ENCODE data around the gene CAMK1D.
"Not testable (repeated sequence)": the region's sequence is repeated elsewhere in the genome, so short reads cannot be mapped to it uniquely, and the experiment has no call there.

The CAMK1D gene

GRCh38 chr10:12854988-12855387, 505.6 kb downstream of the CAMK1D start:
- no peak for DNase-seq (ENCODE audit: low read depth)
- H3K4me3 ChIP-seq (ENCODE audit: low read depth, low read length) = no peak overlapping the region

DNA sequence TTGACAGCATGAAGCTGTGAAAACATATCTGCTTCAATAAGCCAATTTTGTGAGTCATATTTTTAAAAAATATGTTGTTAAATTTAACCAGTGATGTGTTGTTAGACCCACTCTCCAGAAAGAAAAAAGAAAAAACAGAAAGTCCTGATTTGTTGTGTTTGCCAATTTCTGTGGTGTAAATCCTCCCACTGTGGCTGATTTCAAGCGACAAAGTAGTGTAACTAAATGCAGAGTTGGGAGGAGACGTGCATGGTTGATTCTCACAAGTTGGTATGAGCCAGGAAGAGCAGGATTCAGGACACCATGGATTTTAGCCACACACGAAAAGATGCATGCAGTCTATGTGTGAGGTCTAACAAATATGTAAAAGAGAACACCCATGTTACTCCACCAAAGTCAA, 513.1 kb downstream of the CAMK1D start:
- H3K4me3 ChIP-seq (ENCODE audit: low read depth, low read length) = no peak overlapping the region
- DNase-seq (ENCODE audit: low read depth) = no peak

DNA sequence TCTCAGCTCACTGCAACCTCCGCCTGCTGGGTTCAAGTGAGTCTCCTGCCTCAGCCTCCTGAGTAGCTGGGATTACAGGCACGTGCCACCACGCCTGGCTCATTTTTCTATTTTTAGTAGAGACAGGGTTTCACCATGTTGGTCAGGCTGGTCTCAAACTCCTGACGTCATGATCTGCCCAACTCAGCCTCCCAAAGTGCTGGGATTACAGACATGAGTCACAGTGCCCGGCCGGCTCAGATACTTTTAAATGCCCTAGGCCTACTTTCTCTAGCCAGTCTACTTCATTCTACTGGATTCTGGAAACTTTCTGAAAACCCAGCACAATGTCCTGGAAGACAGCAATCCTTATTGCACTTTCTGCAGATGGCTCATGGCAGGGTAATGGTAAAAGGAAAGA, 516.2 kb downstream of the CAMK1D start:
- not testable (repeated sequence) for DNase-seq (ENCODE audit: low read depth); H3K4me3 ChIP-seq (ENCODE audit: low read depth, low read length)

DNA sequence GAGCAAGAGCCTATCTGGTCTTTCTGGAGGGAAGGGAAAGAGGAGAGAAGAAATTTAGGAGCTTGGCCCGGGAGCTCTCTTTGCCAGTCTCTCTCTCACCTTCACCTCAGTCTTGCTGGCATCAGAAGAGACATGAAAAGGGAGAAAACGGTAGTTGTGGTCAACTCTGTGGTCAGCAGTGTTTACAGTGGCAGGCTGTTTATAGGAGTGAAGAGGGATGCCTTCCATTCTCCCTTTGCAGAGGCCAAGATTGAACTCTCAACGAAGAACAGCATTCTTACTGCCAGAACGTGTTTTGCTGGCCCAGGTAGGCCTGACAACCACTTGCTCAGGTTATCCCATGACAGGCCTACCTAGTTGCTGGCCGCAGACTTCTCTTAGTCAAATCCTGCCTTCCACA, 518.9 kb downstream of the CAMK1D start:
- DNase-seq (ENCODE audit: low read depth) = no peak
- no peak overlapping the region for H3K4me3 ChIP-seq (ENCODE audit: low read depth, low read length)

- DNase-seq (ENCODE audit: low read depth) = no peak
- H3K4me3 ChIP-seq (ENCODE audit: low read depth, low read length) = no peak overlapping the region
These were observed 520.1 kb downstream of the CAMK1D start for GRCh38 chr10:12869427-12869826.

- no peak for DNase-seq (ENCODE audit: low read depth)
- no peak overlapping the region for H3K4me3 ChIP-seq (ENCODE audit: low read depth, low read length)
These were observed 523.2 kb downstream of the CAMK1D start for GRCh38 chr10:12872577-12872976.

DNA sequence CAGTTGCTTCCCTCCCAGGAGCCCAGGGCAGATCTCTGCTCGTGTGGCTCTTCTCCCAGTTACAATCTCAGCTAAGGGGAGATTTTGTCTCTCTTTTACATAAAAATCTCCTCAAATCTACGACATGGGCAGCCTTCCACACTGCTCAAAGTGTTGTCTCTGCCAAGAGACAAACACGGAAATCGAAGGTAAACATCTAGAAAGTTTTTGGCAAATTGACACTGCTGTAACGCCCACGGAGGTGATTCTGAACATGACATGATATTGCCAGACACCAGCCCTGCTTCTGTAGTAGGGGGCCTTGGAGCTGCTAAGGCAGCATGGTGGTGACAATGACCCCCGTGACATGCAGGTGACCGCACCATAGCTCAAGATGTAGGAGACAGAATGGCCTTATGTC, 523.8 kb downstream of the CAMK1D start:
- no peak for DNase-seq (ENCODE audit: low read depth)
- no peak overlapping the region for H3K4me3 ChIP-seq (ENCODE audit: low read depth, low read length)

DNA sequence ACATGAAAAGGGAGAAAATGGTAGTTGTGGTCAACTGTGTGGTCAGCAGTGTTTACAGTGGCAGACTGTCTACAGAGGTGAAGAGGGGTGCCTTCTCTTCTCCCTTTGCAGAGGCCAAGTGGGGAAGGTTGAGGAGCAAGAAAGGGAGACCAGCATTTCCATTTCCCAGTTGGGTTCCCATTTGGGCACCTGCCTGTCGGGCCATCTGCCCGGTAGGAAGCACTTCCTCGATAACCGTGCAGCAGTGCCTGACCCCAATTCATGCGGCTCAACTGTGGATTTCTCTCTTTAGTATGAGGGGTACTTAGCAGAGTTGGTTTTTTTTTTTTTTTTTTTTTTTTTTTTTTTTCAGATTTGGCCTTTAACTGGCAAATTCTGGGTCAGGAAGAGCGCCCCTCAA, 525.2 kb downstream of the CAMK1D start:
- no peak for DNase-seq (ENCODE audit: low read depth)
- H3K4me3 ChIP-seq (ENCODE audit: low read depth, low read length) = no peak overlapping the region

DNA sequence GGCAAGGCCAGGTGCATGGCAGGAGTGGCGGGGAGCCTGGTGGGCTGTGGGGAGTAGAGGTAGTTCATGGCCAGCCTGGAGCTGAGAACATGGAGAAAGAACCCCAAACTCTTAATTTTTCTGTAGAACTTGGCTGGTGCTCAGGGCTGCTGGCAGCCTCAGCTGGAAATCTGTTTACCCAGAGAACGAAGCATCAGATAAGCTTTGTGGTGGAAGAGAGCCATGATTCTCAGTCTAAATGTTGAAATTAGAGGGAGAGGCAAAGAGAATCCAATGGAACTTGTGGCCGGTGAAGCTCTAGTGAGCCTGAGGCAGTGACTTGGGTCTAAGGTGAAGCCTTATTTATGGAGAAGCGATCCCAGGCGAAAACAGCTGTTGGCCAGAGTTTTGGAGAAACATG, 525.8 kb downstream of the CAMK1D start:
- no peak for DNase-seq (ENCODE audit: low read depth)
- H3K4me3 ChIP-seq (ENCODE audit: low read depth, low read length) = no peak overlapping the region

- H3K4me3 ChIP-seq (ENCODE audit: low read depth, low read length) = no peak overlapping the region
- DNase-seq (ENCODE audit: low read depth) = no peak
These were observed 526.9 kb downstream of the CAMK1D start for GRCh38 chr10:12876266-12876665.

DNA sequence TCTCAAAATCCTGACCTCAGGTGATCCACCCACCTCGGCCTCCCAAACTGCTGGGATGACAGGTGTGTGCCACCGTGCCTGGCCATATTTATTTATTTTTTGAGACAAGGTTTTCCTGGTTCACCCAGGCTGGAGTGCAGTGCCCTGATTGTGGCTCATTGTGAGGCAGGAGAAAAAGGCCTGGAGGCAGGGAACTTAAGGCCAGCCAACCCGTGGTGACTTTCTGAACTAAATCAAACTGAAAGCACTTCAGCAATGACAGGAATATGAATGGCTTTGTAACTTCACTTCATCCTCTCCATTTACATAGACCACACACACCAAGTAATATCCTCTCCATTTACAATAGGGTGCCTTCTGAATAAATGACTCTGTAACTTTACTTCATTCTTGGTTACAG, 527.8 kb downstream of the CAMK1D start:
- no peak for DNase-seq (ENCODE audit: low read depth)
- H3K4me3 ChIP-seq (ENCODE audit: low read depth, low read length) = no peak overlapping the region

GRCh38 chr10:12880423-12880822, 531.1 kb downstream of the CAMK1D start:
- no peak for DNase-seq (ENCODE audit: low read depth)
- no peak overlapping the region for H3K4me3 ChIP-seq (ENCODE audit: low read depth, low read length)

DNA sequence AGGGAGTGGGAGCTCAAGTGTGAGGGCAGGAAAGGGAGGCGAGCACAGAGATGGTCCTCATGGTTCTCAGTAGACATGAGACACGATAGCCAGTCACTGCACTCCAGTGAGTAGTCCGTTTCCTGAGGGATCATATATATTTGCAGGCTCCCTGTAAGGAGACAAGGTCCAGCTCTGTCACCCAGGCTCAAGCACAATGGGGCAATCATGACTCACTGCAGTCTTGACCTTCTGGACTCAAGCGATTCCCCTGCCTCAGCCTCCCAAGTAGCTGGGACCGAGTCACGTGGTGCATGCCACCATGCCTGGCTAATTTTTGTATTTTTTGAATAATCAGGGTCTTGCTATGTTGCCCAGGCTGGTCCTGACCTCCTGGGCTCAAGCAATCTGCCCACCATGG, 535.5 kb downstream of the CAMK1D start:
- no peak overlapping the region for H3K4me3 ChIP-seq (ENCODE audit: low read depth, low read length)
- no peak for DNase-seq (ENCODE audit: low read depth)

All from skeletal muscle cell (primary cell).